GM23338 (cell line): ENCODE data around the gene RNF215. TPM values are rescaled to one million over a fixed set of nuclear protein-coding genes. Genes with fewer than 3 reads are reported as not detected.
A peak's percentile ranks its signal among the peaks of the same experiment; 100 is the strongest.

Experiments
- ATAC-seq: fragments of 200-7000 bp; cut with Tn5 transposase; 3 replicates; pipeline ENCODE4 v1.9.1; 2020
- DNase-seq: peaks from one replicate; pipeline ENCODE4 v3.0.0-alpha.2; 2015; ENCODE audit warnings: low spot score
- H2AFZ ChIP-seq: fragments of 200-600 bp; sonication (generic); 2 replicates; pipeline ENCODE4 v1.8.0; 2016; ENCODE audit warnings: antibody characterized with exemption, mild to moderate bottlenecking, moderate library complexity
- H3F3A ChIP-seq: fragments of 200-600 bp; sonication (generic); replicated peaks from 2 replicates; pipeline ENCODE4 v1.8.0; 2017; ENCODE audit warnings: antibody characterized with exemption, mixed run types, low read depth
- H3K27ac ChIP-seq: fragments of 200-600 bp; sonication (generic); 2 replicates; pipeline ENCODE4 v1.6.1; 2016; ENCODE audit warnings: low read depth
- H3K27me3 ChIP-seq: fragments of 200-600 bp; sonication (generic); 2 replicates; pipeline ENCODE4 v1.8.0; 2016; ENCODE audit warnings: mild to moderate bottlenecking, mixed run types, moderate library complexity; ENCODE audit not compliant: insufficient read depth
- H3K36me3 ChIP-seq: fragments of 200-600 bp; sonication (generic); 2 replicates; pipeline ENCODE4 v1.8.0; 2016; ENCODE audit warnings: mild to moderate bottlenecking; ENCODE audit not compliant: insufficient read depth
- H3K4me1 ChIP-seq: fragments of 200-600 bp; sonication (generic); 2 replicates; pipeline ENCODE4 v1.8.0; 2016; ENCODE audit warnings: mild to moderate bottlenecking, moderate library complexity; ENCODE audit not compliant: insufficient read depth
- H3K4me2 ChIP-seq: fragments of 200-600 bp; sonication (generic); 2 replicates; pipeline ENCODE4 v1.7.1; 2017; ENCODE audit warnings: mixed run types
- H3K4me3 ChIP-seq: fragments of 200-600 bp; sonication (generic); 2 replicates; pipeline ENCODE4 v1.6.1; 2016; ENCODE audit warnings: mixed run types
- H3K79me2 ChIP-seq: fragments of 200-600 bp; sonication (generic); replicated peaks from 2 replicates; pipeline ENCODE4 v1.8.0; 2017; ENCODE audit warnings: mild to moderate bottlenecking; ENCODE audit not compliant: insufficient read depth
- H3K9me2 ChIP-seq: fragments of 200-600 bp; sonication (generic); 2 replicates; pipeline ENCODE4 v1.8.0; 2017; ENCODE audit not compliant: insufficient read depth
- H4K20me1 ChIP-seq: fragments of 200-600 bp; sonication (generic); replicated peaks from 2 replicates; pipeline ENCODE4 v1.8.0; 2017; ENCODE audit warnings: mild to moderate bottlenecking; ENCODE audit not compliant: insufficient read depth
- H3K27ac Mint-ChIP-seq: 2 replicates; pipeline ENCODE4 v1.8.0; 2020; ENCODE audit warnings: inconsistent platforms, mild to moderate bottlenecking, moderate library complexity, mixed read lengths
- H3K27me3 Mint-ChIP-seq: 3 replicates; pipeline ENCODE4 v1.8.0; 2022; ENCODE audit warnings: low read depth, mild to moderate bottlenecking, moderate library complexity, mixed read lengths, inconsistent platforms; ENCODE audit not compliant: insufficient read depth, poor library complexity
- H3K36me3 Mint-ChIP-seq: 3 replicates; pipeline ENCODE4 v1.8.0; 2021; ENCODE audit warnings: low read depth, mild to moderate bottlenecking, inconsistent platforms, moderate library complexity, mixed read lengths
- H3K4me1 Mint-ChIP-seq: 3 replicates; pipeline ENCODE4 v1.8.0; 2020; ENCODE audit warnings: mild to moderate bottlenecking, inconsistent platforms, mixed read lengths
- H3K4me3 Mint-ChIP-seq: 3 replicates; pipeline ENCODE4 v1.8.0; 2021; ENCODE audit warnings: moderate library complexity, mild to moderate bottlenecking, inconsistent platforms, mixed read lengths
- H3K9me3 Mint-ChIP-seq: 3 replicates; pipeline ENCODE4 v1.8.0; 2020; ENCODE audit warnings: moderate library complexity, mild to moderate bottlenecking, inconsistent platforms, mixed read lengths
- CREB1 ChIP-seq: fragments of 250-450 bp; sonication (Bioruptor Pico); IDR thresholded peaks from 2 replicates; pipeline ENCODE4 v1.5.0; 2020; ENCODE audit warnings: low read depth, mild to moderate bottlenecking, moderate library complexity
- EZH2 ChIP-seq: fragments of 200-600 bp; sonication (generic); IDR thresholded peaks from one replicate; pipeline ENCODE4 v1.8.0; 2017; ENCODE audit warnings: antibody characterized with exemption, mild to moderate bottlenecking, low read depth; ENCODE audit not compliant: unreplicated experiment
- EZH2phosphoT487 ChIP-seq: fragments of 200-600 bp; sonication (generic); IDR thresholded peaks from one replicate; pipeline ENCODE4 v1.8.1; 2018; ENCODE audit warnings: antibody characterized with exemption; ENCODE audit not compliant: unreplicated experiment
- JUNB ChIP-seq: IDR thresholded peaks from one replicate; pipeline ENCODE4 v1.6.1; 2016; ENCODE audit warnings: antibody characterized with exemption; ENCODE audit not compliant: unreplicated experiment
- NANOG ChIP-seq: IDR thresholded peaks from 2 replicates; pipeline ENCODE4 v1.6.1; 2016; ENCODE audit warnings: antibody characterized with exemption, borderline replicate concordance
- POLR2AphosphoS5 ChIP-seq: IDR thresholded peaks from 2 replicates; pipeline ENCODE4 v1.6.1; 2016; ENCODE audit warnings: antibody characterized with exemption, low read depth
- REST ChIP-seq: IDR thresholded peaks from one replicate; pipeline ENCODE4 v1.6.1; 2018; ENCODE audit warnings: antibody characterized with exemption; ENCODE audit not compliant: unreplicated experiment
- STAT1 ChIP-seq: IDR thresholded peaks from one replicate; pipeline ENCODE4 v1.6.1; 2016; ENCODE audit warnings: antibody characterized with exemption; ENCODE audit not compliant: unreplicated experiment
- ZNF114 ChIP-seq: fragments of 250-450 bp; sonication (Bioruptor Pico); IDR thresholded peaks from 2 replicates; pipeline ENCODE4 v1.5.0; 2020; ENCODE audit warnings: mild to moderate bottlenecking, moderate library complexity
- ZNF331 ChIP-seq: fragments of 250-450 bp; sonication (Bioruptor Pico); IDR thresholded peaks from 2 replicates; pipeline ENCODE4 v1.5.0; 2020; ENCODE audit warnings: low read depth, mild to moderate bottlenecking, moderate library complexity
- polyA plus RNA-seq: library from polyadenylated mRNA; unstranded; fragments of >200 nt; fragmentation: Nextera tagmentation; extraction: Ambion mirVana; gene quantifications from 2 replicates; pipeline ENCODE4 v1.2.1, GENCODE V29; 2016
- total RNA-seq: library from RNA; depleted of rRNA; stranded (reverse); fragments of >200 nt; shearing (Covaris generic); gene quantifications from 2 replicates; pipeline ENCODE4 v1.2.3, GENCODE V29; 2014
- TF ChIP-seq, protein P1 (sequence below): fragments of 250-450 bp; sonication (Bioruptor Pico); IDR thresholded peaks from 2 replicates; pipeline ENCODE4 v1.5.0; 2020; ENCODE audit warnings: mild to moderate bottlenecking, moderate library complexity
- TF ChIP-seq, protein P2 (sequence below), 2 experiments: fragments of 200-600 bp in 1 of 2; sonication (generic) in 1 of 2; conservative IDR thresholded peaks; 2 replicates each; pipeline versions ENCODE4 v1.5.1 to v1.6.1; 2016 to 2017; ENCODE audit warnings: antibody characterized with exemption in 2 of 2, low read depth in 2 of 2, mild to moderate bottlenecking in 2 of 2, moderate library complexity in 1 of 2
- TF ChIP-seq, protein P3 (sequence below): IDR thresholded peaks from 2 replicates; pipeline ENCODE4 v1.6.1; 2016; ENCODE audit warnings: antibody characterized with exemption

RNF215 gene
- total and polyA plus RNA-seq, 2 experiments from 2014 or later = 3.3 to 13.9 TPM

DNA sequence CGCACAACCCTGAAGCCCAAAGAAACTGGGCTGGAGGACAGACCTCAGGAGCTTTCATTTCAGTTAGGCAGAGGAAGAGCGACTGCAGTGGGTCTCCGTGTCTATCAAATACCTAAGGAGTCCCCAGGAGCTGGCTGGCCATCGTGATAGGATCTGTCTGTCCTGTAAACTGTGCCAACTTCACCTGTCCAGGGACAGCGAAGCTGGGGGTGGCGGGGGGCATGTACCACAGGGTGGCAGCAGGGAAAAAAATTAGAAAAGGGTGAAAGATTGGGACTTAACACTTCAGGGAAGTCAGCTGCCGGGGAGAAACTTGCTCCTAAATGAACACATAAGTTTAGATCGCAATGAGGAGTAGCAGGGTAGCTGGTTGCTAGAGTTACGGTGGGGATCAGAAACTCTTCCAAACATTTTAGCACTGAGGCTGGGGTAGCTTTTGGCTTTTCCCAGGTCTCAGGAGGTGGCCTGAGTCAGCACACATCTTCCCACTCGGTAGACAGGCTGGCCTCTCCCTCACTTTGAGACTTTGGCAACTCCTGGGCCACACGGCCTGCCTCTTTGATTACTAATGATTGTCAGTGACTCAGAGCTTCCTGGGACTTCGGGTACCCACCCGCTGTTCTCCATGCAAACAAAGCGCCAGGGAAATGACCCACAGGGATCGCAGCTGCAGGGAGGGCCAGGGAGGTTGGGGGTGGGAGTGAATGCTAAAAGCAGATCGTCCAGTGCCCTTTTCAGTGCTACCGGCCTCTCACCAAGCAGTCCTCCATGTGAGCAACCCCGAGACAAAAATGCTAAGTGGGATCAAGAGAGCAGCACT lies 35.5 kb upstream of the RNF215 start:
- H2AFZ ChIP-seq = peak overlapping the region; percentile 96; the same call in 1 of the 2 replicates
- Mint-ChIP-seq H3K36me3 (peaks cover 29% of the 10 kb centered on the region), H3K27ac (peak overlapping the region; percentile 96), H3K9me3 (no peaks in the 10 kb centered on the region), H3K27me3 (peaks cover 21% of the 10 kb centered on the region), H3K4me3 (peak overlapping the region; percentile 92), H3K4me1 (peaks cover 25% of the 10 kb centered on the region)
- peaks cover 13% of the 10 kb centered on the region for H3K4me1 ChIP-seq
- peak overlapping the region; percentile 92 for H3K27ac ChIP-seq
- peaks cover 20% of the 10 kb centered on the region for H3F3A ChIP-seq
- no peak for TF ChIP-seq JUNB
- TF ChIP-seq CREB1 = no peak
- TF ChIP-seq STAT1 = no peak
- TF ChIP-seq POLR2AphosphoS5 = no peak
- TF ChIP-seq, protein P1, sequence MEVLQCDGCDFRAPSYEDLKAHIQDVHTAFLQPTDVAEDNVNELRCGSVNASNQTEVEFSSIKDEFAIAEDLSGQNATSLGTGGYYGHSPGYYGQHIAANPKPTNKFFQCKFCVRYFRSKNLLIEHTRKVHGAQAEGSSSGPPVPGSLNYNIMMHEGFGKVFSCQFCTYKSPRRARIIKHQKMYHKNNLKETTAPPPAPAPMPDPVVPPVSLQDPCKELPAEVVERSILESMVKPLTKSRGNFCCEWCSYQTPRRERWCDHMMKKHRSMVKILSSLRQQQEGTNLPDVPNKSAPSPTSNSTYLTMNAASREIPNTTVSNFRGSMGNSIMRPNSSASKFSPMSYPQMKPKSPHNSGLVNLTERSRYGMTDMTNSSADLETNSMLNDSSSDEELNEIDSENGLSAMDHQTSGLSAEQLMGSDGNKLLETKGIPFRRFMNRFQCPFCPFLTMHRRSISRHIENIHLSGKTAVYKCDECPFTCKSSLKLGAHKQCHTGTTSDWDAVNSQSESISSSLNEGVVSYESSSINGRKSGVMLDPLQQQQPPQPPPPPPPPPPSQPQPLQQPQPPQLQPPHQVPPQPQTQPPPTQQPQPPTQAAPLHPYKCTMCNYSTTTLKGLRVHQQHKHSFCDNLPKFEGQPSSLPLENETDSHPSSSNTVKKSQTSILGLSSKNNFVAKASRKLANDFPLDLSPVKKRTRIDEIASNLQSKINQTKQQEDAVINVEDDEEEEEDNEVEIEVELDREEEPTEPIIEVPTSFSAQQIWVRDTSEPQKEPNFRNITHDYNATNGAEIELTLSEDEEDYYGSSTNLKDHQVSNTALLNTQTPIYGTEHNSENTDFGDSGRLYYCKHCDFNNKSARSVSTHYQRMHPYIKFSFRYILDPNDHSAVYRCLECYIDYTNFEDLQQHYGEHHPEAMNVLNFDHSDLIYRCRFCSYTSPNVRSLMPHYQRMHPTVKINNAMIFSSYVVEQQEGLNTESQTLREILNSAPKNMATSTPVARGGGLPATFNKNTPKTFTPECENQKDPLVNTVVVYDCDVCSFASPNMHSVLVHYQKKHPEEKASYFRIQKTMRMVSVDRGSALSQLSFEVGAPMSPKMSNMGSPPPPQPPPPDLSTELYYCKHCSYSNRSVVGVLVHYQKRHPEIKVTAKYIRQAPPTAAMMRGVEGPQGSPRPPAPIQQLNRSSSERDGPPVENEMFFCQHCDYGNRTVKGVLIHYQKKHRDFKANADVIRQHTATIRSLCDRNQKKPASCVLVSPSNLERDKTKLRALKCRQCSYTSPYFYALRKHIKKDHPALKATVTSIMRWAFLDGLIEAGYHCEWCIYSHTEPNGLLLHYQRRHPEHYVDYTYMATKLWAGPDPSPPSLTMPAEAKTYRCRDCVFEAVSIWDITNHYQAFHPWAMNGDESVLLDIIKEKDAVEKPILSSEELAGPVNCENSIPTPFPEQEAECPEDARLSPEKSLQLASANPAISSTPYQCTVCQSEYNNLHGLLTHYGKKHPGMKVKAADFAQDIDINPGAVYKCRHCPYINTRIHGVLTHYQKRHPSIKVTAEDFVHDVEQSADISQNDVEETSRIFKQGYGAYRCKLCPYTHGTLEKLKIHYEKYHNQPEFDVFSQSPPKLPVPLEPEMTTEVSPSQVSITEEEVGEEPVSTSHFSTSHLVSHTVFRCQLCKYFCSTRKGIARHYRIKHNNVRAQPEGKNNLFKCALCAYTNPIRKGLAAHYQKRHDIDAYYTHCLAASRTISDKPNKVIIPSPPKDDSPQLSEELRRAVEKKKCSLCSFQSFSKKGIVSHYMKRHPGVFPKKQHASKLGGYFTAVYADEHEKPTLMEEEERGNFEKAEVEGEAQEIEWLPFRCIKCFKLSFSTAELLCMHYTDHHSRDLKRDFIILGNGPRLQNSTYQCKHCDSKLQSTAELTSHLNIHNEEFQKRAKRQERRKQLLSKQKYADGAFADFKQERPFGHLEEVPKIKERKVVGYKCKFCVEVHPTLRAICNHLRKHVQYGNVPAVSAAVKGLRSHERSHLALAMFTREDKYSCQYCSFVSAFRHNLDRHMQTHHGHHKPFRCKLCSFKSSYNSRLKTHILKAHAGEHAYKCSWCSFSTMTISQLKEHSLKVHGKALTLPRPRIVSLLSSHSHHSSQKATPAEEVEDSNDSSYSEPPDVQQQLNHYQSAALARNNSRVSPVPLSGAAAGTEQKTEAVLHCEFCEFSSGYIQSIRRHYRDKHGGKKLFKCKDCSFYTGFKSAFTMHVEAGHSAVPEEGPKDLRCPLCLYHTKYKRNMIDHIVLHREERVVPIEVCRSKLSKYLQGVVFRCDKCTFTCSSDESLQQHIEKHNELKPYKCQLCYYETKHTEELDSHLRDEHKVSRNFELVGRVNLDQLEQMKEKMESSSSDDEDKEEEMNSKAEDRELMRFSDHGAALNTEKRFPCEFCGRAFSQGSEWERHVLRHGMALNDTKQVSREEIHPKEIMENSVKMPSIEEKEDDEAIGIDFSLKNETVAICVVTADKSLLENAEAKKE (CRISPR knock-in tag) = no peak
- no peak for TF ChIP-seq REST
- TF ChIP-seq EZH2 = no peak
- TF ChIP-seq EZH2phosphoT487 = no peak
- TF ChIP-seq, protein P2, sequence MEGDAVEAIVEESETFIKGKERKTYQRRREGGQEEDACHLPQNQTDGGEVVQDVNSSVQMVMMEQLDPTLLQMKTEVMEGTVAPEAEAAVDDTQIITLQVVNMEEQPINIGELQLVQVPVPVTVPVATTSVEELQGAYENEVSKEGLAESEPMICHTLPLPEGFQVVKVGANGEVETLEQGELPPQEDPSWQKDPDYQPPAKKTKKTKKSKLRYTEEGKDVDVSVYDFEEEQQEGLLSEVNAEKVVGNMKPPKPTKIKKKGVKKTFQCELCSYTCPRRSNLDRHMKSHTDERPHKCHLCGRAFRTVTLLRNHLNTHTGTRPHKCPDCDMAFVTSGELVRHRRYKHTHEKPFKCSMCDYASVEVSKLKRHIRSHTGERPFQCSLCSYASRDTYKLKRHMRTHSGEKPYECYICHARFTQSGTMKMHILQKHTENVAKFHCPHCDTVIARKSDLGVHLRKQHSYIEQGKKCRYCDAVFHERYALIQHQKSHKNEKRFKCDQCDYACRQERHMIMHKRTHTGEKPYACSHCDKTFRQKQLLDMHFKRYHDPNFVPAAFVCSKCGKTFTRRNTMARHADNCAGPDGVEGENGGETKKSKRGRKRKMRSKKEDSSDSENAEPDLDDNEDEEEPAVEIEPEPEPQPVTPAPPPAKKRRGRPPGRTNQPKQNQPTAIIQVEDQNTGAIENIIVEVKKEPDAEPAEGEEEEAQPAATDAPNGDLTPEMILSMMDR (conservative IDR thresholded peaks at IDR 0.05; ENCODE audit: low read depth in 2 of 2) = no peak
- TF ChIP-seq, protein P3, sequence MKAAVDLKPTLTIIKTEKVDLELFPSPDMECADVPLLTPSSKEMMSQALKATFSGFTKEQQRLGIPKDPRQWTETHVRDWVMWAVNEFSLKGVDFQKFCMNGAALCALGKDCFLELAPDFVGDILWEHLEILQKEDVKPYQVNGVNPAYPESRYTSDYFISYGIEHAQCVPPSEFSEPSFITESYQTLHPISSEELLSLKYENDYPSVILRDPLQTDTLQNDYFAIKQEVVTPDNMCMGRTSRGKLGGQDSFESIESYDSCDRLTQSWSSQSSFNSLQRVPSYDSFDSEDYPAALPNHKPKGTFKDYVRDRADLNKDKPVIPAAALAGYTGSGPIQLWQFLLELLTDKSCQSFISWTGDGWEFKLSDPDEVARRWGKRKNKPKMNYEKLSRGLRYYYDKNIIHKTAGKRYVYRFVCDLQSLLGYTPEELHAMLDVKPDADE = no peak
- no peak for TF ChIP-seq ZNF114
- TF ChIP-seq NANOG = no peak
- no peak for TF ChIP-seq ZNF331
- H3K36me3 ChIP-seq = no peaks in the 10 kb centered on the region
- peak overlapping the region; percentile 70 for H3K4me3 ChIP-seq
- H3K4me2 ChIP-seq = peak overlapping the region; percentile 99
- DNase-seq (peak; percentile 76), ATAC-seq (peak; percentile 14)
- peaks cover 5% of the 10 kb centered on the region; the same call in 1 of the 2 replicates for H3K79me2 ChIP-seq
- H3K9me2 ChIP-seq = no peaks in the 10 kb centered on the region
- no peaks in the 10 kb centered on the region for H4K20me1 ChIP-seq
- no peaks in the 10 kb centered on the region for H3K27me3 ChIP-seq
